GM19463 (cell line): ENCODE measurements around the gene TTC31.
"Not testable (repeated sequence)": the region's sequence is repeated elsewhere in the genome, so short reads cannot be mapped to it uniquely, and the experiment has no call there.

Experiments
- ATAC-seq: cut with Tn5 transposase; IDR thresholded peaks from one replicate; pipeline ENCODE4 v1.9.1; 2021; ENCODE audit warnings: mild to moderate bottlenecking, moderate library complexity; ENCODE audit not compliant: unreplicated experiment

TTC31 gene

DNA sequence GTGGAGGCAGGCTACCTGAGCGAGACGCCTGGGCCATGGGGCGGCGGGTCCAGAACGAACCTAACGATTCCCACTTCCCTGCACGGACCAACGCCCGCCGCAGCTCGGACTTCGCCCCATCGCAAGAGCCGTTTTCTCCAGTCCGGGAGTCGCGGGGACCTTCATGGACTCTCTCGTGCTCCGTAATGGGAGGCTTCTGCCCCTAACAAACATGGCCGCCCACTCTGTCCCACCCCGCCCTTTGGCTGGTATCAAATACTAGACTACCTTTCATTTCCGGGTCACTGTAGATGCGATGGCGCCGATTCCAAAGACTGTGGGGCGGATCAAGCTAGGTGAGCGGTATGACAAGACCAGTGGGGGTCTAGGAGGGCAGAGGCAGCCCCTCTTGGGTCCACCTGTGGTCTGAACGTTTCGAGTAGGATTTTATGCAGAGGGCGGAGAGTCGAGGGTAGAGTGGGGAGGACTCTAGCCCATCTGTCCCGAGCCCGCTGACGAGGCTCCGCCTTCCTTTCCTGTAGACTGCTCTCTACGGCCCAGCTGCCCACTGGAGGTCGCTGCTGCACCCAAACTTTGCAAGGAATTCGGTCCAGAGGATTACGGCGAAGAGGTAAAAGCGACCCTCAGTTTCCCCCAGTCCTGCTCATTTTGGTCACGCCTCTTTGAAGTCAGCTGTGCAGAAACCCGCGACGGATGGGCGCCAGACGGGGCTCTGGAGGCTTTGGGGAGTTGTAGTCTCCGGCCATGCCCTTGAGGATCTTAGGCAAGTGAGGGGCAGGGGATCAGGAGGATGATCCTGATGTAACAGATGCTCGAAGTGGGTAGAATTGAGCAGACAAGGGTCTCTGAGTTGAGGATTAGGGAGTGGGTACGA is at the start of gene TTC31, which contains the start of gene CCDC142:
TSS of gene TTC31 (plus strand) at position 281 of the 874 bp plus-strand sequence. CDS start at position 296, 15 bp downstream.
TSS of gene CCDC142 (minus strand) at position 198 of the 874 bp plus-strand sequence. CDS start at position 37, 161 bp downstream.
- peak; percentile 85 for ATAC-seq

GRCh38 chr2:74436111-74436805 is 46.6 kb upstream of the TTC31 start:
- ATAC-seq: no peak

DNA sequence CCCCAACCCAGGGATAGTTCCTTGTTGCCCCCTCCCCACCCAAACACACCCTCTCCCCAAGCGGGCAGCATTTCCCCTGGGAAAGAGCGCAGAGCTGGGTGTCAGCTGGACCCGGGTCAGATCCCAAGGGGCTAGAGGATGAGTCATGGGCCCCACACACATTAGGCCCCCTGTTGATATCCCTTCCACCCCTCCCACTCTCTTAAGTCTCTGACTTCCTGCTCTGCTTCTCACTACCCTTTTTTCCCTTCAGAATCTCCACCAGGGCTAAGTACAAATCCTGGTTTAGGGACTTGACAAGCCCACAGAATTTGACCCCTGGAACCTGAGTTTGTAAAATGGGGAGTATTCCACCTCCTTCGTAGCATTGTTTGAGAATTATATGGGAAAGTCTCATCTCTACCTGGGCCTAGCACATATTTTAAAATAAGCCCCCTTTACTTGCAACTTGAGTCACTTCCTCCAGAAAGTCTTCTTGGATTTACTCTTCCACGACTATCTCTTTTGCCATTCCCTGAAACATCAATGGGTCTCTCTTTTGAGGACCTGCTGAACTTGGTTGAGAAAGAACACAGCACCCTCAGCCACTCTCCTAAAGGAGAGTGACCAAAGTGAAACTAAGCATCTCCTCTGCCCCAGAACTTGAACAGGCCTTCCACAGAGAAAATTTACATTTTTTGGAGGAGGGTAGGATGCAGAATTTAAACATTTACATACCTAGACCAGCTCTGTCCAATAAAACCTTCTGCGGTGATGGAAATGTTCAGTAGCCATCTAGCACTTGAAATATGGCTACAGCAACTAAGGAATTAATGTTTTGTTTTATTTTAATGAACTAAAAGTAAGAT is 45.8 kb upstream of the TTC31 start:
- no peak for ATAC-seq

- ATAC-seq: no peak
Observed at GRCh38 chr2:74438248-74438647, 44.6 kb upstream of the TTC31 start.

GRCh38 chr2:74439373-74439772 is 43.5 kb upstream of the TTC31 start:
- ATAC-seq: no peak

- ATAC-seq: no peak
Observed at GRCh38 chr2:74439803-74440377, 43.0 kb upstream of the TTC31 start.

GRCh38 chr2:74440378-74441169 is 42.3 kb upstream of the TTC31 start:
- peak; percentile 82 for ATAC-seq

DNA sequence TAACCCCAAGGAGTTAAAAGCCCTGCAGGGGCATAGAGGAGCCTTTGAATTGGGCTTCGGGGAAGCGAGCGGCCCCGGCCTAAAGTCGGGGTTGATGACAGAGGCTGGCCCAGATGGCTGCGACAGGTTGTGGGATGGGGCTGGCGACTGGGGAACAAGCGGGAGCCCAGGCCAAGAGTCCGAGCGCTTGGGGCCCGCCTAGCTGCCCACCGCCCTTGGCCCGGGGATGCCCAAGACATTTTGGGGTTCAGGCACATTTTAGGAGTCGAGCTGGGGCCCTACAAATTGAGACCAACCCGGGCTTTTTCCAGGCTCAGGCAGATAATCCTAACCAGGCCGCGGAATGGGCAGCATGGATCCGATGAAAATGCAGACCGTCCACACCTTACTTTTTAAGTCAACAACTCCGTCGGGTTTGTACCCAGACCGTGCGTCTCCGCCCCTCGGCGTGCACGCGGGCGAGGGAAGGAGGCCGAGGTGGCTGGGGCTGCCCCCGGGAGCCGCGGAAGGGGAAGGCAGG is 41.7 kb upstream of the TTC31 start:
- ATAC-seq: peak; percentile 20

- ATAC-seq: peak; percentile 40
Observed at GRCh38 chr2:74441690-74442482, 41.0 kb upstream of the TTC31 start, which contains the start of gene RTKN. Gene RTKN, minus strand, starts transcription at chr2:74441937. Its CDS starts 121 bp downstream, at chr2:74441816.

DNA sequence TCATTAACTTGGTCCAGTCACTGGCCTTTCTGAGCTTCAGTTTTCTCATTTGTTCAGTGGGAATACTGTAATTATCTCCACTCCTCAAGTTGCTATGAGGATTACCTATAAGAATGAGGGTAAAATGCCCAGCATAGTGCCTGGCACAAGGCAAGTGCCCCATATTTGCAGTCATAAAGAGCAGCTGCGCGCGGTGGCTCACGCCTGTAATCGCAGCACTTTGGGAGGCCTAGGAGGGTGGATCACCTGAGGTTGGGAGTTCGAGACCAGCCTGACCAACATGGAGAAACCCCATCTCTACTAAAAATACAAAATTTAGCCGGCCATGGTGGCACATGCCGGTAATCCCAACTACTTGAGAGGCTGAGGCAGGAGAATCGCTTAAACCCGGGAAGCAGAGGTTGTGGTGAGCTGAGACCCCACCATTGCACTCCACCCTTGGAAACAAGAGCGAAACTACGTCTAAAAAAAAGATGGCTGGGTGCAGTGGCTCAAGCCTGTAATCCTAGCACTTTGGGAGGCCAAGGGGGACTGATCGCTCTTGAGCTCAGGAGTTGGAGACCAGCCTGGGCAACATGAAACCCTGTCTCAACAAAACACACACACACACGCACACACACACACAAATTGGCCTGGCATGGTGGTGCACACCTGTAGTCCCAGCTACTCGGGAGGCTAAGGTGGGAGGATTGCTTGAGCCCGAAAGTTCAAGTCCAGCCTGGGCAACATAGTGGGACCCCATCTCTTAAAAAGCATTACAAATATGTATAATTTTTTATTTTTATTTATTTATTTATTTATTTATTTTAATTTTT is 40.2 kb upstream of the TTC31 start:
- ATAC-seq: not testable (repeated sequence)

DNA sequence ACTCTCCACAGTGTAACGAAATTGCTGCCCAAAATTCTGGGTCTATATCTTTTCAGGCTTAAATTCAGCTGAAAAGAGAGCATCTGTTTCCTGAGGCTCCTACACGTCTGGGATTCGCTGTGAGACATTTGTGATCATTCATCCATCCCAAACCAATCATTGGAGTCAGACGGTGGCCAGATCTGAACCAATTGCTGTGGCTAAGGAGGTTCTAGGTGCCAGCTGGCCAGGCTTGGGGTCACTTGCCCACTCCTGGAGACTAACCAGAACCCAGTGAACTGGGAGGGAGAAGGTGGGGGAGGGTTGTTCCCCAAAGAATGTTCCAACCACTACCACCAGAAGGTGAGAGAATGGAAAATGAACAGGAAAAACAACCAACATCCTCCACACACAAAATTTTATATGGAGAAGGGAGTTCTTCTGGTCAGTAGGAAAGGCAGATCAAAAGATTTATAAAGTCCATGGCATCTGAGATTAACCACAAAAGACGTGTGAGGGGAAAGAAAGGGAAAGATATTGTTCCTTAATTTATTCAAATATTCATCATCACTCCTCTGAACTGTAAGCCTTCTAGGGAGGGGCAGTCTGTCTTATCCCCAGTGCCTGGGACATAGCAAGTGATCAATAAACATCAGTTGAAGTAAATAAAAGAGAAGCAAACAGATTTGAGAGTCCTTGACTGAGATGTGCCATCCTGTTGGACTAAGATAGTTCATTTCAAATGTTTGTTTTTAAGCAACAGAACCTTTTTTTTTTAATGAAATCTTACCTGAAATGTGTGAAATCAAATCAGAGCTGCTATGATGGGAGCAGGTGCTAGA is 38.2 kb upstream of the TTC31 start:
- ATAC-seq: no peak

DNA sequence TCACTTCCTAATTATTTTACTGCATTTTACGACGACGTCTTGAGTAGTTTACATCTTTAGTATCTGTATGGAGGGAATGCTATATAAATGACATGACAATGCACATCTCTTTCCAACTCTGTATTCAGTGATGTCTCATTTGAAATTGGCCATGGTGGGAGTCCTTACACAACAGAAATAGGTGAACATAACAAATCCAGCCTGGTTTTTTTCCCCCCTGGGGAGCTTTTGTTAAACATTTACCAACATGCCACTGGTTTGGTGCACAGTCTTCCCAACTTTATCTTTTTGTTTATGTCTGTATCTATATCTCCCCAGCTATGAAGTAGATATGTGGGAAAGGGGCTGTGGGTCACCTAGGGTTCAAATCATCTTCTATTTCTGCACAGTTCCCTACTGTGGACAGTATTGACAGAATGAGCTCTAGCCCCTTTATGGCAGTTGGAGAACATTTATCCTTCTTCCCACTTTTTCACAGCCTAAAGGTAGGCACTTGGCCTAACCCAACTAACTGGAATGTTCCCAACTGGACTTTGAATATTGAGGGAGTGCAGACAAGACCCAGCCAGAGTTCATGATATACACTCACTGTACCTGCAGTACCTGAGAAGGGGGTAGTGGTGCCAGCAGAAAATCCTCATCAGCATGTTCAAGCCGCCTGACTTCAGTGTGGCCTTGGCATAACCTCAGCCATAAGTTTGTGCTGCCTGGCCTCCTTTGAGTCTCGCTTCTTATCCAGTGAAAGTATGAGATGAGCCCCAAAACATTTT is 35.5 kb upstream of the TTC31 start:
- no peak for ATAC-seq

DNA sequence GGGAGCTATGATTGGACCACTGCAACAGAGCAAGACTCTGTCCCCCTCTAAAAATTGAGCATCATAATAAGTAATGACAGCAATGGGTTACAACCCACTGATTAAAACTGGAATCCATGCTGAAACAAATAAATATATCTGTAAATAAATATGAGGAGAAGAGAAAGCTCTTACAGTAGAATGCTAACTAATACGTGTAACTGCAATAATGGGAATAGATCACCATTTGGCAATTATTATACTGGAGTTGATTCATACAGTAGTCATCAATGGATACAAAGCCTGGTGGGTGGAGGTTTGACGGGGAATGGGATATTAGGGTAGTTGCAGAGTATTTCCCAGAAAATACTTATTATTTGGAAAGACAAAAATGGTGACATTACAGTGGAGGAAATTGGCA is 34.1 kb upstream of the TTC31 start:
- ATAC-seq: no peak

- ATAC-seq: no peak
Observed at GRCh38 chr2:74450570-74451190, 32.2 kb upstream of the TTC31 start.

GRCh38 chr2:74454654-74455511 is 28.0 kb upstream of the TTC31 start, which contains the start of gene INO80B:
Gene INO80B, plus strand, starts transcription at chr2:74455087. Its CDS starts 30 bp downstream, at chr2:74455117.
- ATAC-seq: peak; percentile 32
